Astrocyte (in vitro differentiated cells and primary cell): ENCODE measurements around the gene TCIRG1.
"Not testable (repeated sequence)": the region's sequence is repeated elsewhere in the genome, so short reads cannot be mapped to it uniquely, and the experiment has no call there.

Experiments used
- CTCF ChIP-seq: IDR thresholded peaks from 2 replicates; pipeline ENCODE4 v1.5.1; 2011; ENCODE audit warnings: low read depth, mild to moderate bottlenecking, inconsistent platforms, low read length, moderate library complexity; ENCODE audit not compliant: insufficient read depth
- EZH2 ChIP-seq: IDR thresholded peaks from 2 replicates; pipeline ENCODE4 v1.6.1; 2012; ENCODE audit warnings: mild to moderate bottlenecking, low read length, inconsistent platforms; ENCODE audit not compliant: insufficient read depth

GRCh38 chr11:68092946-68093345 lies 54.1 kb downstream of the TCIRG1 start:
- not testable (repeated sequence) for TF ChIP-seq CTCF, EZH2
